Activated CD4-positive, alpha-beta T cell treated with anti-CD3 and anti-CD28 coated beads, Interleukin-2, amount 50 U/mL, for 16 hours (primary cell): ENCODE data around the gene GTF2A1L.
"Not testable (repeated sequence)": the region's sequence is repeated elsewhere in the genome, so short reads cannot be mapped to it uniquely, and the experiment has no call there.

Source experiments
- DNase-seq: peaks from one replicate; pipeline ENCODE4 v3.0.0-alpha.2; 2020

GTF2A1L gene

DNA sequence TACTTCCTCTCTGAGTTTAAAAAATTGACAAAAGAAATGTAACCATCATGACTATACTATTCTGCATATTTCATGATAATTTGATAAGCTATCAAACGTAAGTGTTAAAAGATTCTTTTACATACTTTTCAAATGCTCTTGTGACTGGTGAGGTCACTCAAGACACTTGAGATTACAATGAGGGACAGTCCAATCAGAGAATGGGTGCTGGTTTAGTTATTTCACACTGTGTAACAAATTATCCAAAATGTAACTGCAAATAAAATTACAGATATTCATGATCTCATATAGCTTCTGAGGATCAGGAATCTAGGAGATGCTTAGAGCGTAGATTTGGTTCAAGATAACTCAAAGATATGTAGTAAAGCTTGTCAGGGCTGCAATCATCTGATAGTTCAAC, 4.4 kb upstream of the GTF2A1L start:
- no peak for DNase-seq

DNA sequence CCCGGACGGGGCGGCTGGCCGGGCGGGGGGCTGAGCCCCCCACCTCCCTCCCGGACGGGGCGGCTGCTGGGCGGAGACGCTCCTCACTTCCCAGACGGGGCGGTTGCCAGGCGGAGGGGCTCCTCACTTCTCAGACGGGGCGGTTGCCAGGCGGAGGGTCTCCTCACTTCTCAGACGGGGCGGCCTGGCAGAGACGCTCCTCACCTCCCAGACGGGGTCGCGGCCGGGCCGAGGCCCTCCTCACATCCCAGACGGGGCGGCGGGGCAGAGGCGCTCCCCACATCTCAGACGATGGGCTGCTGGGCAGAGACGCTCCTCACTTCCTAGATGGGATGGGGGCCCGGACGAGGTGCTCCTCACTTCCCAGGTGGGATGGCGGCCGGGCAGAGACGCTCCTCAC, 3.1 kb upstream of the GTF2A1L start:
- not testable (repeated sequence) for DNase-seq

DNA sequence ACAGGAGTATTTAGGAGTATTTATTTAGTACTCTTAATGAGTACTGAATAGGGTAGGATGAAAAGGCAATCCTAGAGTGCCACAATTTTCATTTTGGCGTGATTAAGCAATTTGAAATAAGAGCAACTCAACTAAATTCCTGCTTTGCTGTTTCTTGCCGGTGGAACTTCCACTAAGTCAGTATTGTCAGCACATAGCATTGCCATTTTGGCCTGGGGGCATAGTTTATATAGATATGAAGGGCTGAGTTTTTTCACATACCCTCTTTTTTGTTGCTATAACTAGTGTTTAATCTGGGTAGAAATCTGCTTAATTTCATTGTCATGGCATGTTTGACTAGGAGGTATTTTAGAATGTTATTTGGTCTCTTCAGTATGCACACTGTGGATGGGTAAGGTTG, 1.9 kb downstream of the GTF2A1L start:
- DNase-seq, result no peak

GRCh38 chr2:48620604-48621003, 2.9 kb downstream of the GTF2A1L start:
- DNase-seq, result no peak

- DNase-seq, result not testable (repeated sequence)
Observed at GRCh38 chr2:48622691-48623090, 5.0 kb downstream of the GTF2A1L start.

DNA sequence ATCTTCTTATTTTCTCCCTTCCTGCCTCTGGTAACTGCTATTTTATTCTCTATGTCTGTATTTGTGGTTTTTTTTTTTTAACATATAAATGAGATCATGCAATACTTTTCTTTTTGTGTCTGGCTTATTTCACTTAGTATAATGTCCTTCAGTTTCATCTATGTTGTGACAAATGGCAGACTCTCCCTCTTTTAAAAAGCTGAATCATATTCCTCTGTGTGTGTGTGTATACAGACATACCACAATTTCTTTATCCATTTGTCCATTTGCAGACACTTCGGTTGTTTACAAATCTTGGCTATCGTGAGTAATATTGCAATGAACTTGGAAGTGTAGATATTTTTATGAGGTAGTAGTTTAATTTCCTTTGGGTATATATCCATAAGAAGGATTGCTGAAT, 7.0 kb downstream of the GTF2A1L start:
- no peak for DNase-seq

DNA sequence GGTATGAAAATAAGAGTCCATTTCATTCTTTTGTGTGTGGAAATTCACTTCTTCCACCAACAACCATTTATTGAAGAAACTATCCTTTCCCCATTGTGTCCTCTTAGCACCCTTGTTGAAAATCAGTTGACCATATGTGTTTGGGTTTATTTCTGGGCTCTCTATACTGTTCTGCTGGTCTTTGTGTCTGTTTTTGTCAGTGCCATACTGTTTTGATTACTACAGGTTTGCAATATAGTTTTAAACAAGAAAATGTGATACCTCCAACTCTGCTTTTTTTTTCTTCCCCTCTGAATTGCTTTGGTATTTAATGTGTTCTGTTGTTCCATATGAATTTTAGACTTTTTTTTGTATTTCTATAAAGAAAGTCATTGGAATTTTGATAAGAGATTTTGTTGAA, 8.4 kb downstream of the GTF2A1L start:
- no peak for DNase-seq

DNA sequence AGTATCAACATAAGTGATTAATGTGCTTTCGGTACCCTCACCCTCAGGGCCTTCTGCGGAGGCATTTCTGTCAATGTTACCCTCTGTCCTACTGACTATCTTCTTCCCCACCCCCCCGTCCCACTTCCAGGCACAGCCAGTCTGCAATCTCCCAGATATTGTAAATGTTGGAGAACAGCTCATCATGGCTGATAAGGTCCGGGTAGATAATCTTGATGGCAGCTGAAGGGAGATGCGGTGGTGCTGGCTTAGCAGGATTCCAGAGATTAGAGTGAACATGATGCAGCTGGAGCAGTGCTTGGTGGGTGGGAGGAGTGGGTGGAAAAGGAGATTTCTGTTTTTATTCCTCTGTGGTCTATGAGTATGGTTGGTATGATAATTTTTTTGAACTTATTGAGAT, 15.5 kb downstream of the GTF2A1L start:
- DNase-seq, result no peak

DNA sequence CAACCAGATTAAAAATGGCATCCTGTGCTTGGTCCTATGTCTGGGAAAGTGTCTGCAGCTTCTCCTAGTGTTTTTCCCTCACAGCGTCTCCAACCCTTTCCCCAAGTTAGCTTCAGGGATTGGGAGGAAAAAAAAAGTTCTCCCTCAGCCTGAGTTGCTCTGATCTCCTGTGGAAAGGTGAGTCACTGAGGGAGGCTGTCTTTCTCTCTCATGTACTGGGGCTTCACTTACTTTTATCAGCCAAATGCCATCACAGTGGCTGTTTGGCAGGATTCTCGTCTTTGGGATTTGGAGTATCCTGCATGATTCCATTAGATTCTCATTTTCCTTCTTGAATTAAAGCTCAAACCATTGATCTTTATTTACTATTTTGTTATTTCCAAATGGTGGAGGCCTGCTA, 18.1 kb downstream of the GTF2A1L start:
- DNase-seq, result no peak

DNA sequence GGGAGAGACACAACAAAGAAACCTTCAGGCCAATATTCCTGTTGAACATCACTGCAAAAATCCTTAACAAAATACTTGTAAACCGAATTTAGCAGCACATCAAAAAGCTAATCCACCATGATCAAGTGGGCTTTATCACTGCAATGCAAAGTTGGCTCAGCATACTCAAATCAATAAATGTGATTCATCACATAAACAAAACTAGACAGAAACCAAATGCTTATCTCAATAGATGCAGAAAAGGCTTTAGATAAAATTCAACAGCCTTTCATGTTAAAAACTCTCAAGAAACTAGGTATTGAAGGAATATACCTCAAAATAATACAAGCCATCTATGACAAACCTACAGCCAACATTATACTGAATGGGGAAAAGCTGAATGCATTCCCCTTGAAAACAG, 20.6 kb downstream of the GTF2A1L start:
- DNase-seq, result no peak

- no peak for DNase-seq
Observed at GRCh38 chr2:48651158-48651790, 33.6 kb downstream of the GTF2A1L start.

DNA sequence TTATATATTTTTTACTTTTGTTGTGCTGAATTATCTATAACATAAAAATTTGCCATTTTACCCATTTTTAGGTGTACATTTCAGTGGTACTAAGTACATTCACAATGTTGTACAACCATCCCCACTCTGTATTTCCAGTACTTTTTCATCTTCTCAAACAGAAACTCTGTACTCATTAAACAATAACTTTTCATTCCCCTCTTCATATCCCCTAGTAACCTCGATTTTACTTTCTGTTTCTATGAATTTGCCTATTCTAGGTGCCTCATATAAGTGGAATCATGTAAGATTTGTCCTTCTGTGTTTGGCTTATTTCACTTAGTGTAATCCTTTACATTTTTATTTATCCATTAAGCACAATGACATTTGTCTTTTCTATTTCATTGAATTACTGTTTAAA, 51.3 kb downstream of the GTF2A1L start:
- DNase-seq, result no peak

DNA sequence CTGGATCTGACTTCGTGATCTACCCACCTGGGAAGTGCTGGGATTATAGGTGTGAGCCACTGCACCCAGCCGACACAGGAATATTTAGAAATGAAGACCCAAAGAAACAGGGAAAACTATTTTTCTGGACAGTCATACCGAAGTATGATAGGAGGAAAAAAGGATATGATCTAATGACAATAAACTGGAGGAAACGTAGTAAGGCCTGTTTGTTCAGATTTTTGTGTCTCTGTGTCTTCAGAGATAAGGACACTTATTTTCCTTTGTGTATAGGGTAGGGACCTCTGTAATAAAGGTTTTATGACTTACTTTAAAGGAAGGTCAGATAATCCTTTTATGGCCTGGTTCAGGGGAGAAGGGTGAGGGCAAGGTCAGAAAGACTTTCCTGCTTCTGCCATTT, 55.9 kb downstream of the GTF2A1L start:
- DNase-seq, result no peak

DNA sequence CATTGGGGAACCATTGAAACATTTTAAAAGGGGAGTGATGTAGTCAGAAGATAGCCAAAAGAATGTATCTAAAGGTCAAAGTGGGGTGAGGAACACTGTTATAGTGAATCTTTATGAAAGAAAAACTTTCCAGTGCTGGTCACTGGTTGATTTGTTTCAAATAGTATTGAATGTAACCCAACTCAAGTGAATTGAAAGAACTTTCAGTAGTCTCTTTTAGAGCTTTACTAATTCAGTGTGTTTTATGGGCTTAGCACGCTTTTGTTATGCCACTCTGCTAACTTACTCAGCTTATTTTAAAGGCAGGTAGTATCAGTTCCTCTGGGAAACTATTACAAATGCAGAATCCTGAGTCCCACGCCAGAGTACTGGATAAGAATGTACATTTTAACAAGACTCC, 57.3 kb downstream of the GTF2A1L start:
- DNase-seq, result no peak

DNA sequence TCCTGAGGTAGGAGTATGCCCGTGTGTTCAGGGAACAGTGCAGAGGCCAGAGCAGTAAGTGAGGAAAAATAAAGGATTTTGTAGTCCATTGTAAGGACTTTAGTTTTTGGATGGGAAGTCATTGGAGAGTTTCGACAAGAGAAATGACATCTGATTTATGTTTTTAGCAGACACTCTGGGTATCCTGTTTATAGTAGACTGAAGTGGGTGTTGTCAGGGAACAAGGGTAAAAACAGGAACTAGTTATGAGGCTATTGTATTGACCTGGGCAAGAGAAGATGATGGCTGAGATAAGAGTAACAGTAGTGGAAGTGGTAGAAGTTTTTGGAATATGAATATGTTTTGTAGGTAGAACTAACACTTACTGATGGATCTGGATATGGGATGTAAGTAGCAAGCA, 59.8 kb downstream of the GTF2A1L start:
- no peak for DNase-seq

DNA sequence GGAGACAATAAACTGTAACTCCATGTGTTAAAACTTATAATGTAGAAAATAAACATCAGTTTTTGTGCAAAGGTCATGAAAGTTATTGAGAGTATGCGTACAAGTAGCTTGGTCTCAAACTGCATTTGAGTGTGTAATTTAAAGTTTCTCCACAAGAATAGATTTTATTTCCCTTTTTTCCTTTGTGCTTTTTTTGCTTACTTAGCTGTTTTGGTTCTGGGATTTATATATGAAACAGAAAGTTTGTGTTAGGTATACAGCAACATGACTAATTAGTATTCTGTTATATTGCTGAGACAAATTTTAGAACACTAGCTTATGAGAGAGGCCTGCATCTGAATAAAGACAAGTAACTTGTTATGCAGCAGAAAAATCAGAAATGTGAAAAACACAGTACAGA, 67.5 kb downstream of the GTF2A1L start:
- no peak for DNase-seq

DNA sequence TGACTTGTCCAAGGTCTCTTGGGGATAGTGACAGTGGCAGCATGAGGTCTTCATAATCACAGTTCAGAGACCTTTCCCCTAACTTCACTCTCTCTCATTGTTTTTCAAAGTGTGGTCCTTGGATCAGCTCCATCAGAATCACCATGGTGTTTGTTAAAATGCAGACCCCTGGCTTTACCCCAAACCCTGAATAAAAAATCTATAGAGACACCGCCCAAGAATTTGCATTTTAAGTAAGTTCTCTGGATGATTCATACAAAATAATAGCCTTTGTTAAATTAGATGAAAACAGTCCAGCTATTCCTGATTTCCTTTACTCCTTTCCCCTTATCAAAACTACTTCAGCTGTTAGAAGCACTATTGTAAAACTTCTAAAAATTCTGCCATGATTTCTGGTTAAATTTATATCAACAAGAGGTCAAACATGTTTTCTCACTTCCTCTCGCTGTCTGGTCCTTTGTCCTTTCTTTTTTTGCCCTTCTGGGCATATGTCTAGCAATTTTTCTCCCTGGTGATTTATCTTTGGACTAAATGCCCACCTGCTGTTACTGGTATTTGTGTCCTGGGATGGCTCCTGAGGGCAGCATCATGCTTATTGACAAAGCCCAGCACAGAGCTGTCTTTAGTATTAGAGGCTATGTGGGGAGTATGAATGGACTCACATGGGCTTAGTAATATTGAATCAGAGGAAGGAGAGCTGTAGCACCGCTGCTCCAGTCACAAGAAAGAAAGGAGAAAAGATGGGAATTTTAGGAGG, 74.5 kb downstream of the GTF2A1L start:
- DNase-seq, result no peak

- no peak for DNase-seq
Observed at GRCh38 chr2:48693066-48693465, 75.4 kb downstream of the GTF2A1L start.

GRCh38 chr2:48693645-48694044, 76.0 kb downstream of the GTF2A1L start:
- DNase-seq, result no peak

DNA sequence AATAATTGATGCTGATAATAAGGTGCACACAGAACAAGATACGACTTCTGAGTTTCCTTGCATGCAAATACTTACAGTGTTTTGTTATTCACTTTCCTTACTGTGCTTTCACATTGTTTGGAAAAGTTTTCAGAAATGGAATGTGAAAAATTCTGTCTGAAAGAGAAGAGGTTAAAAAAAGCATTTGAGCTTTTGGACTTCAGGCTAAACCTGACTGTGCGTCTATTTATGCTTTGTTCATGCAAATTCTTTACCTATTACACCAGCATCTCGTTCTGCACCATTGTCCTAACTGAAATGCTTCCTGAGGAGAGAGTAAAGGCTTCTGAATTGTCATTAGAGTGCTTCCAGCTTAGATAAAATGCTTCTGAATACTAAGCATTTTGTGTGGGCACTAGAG, 76.5 kb downstream of the GTF2A1L start:
- no peak for DNase-seq

GRCh38 chr2:48695991-48696390, 78.3 kb downstream of the GTF2A1L start:
- DNase-seq, result no peak

GRCh38 chr2:48696881-48697280, 79.2 kb downstream of the GTF2A1L start:
- no peak for DNase-seq

DNA sequence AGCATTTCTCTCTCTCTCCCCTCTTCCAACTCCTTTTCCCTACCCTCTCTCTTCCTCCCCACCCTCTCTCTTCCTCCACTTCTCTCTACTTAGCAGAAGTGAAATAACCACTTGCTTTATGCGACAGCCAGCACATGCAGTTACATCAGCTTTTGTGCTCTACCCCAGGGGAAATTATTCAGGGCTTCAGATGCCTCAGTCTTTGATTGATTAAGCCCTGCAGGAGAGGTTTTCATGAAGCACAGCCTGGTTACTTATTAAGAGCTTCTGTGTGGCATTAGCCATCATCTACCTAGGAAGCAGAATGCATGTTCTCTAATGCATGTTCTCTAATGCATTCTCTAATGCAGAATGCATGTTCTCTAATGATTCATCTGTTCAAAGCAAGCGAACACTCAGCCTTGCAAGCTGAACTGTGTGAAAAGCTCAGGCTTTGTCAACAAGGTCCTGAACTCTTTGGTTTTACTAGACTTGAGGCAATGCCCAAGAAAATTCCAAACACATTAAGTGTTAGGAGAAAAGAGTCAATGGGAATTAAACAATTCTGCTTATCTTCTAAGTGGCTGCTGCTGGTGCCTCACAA, 81.8 kb downstream of the GTF2A1L start:
- DNase-seq, result no peak

GRCh38 chr2:48703621-48704020, 86.0 kb downstream of the GTF2A1L start:
- not testable (repeated sequence) for DNase-seq

GRCh38 chr2:48707466-48707865, 89.8 kb downstream of the GTF2A1L start:
- DNase-seq, result no peak
